Neural progenitor cell (in vitro differentiated cells): Measurements from ENCODE around the gene SMARCAL1.

Experiments used
- CTCF ChIP-seq: fragments of 200-600 bp; sonication (generic); IDR thresholded peaks from 2 replicates; pipeline ENCODE4 v1.5.1; 2017; ENCODE audit warnings: antibody characterized with exemption, mild to moderate bottlenecking
- EZH2 ChIP-seq: fragments of 200-600 bp; sonication (generic); IDR thresholded peaks from 2 replicates; pipeline ENCODE4 v1.6.1; 2017; ENCODE audit warnings: antibody characterized with exemption, mild to moderate bottlenecking, moderate library complexity
- EZH2phosphoT487 ChIP-seq: fragments of 200-600 bp; sonication (generic); IDR thresholded peaks from 2 replicates; pipeline ENCODE4 v1.6.1; 2017; ENCODE audit warnings: antibody characterized with exemption

- TF ChIP-seq CTCF = no peak
- TF ChIP-seq EZH2phosphoT487 = no peak
- no peak for TF ChIP-seq EZH2
Measured at GRCh38 chr2:216486708-216487107, 74.4 kb downstream of the SMARCAL1 start.
